HG02759 (cell line): Measurements from ENCODE around the gene KIAA1614.

Source experiments
- ATAC-seq: cut with Tn5 transposase; IDR thresholded peaks from one replicate; pipeline ENCODE4 v1.9.1; 2021; ENCODE audit warnings: mild to moderate bottlenecking, moderate library complexity; ENCODE audit not compliant: unreplicated experiment

Gene KIAA1614

DNA sequence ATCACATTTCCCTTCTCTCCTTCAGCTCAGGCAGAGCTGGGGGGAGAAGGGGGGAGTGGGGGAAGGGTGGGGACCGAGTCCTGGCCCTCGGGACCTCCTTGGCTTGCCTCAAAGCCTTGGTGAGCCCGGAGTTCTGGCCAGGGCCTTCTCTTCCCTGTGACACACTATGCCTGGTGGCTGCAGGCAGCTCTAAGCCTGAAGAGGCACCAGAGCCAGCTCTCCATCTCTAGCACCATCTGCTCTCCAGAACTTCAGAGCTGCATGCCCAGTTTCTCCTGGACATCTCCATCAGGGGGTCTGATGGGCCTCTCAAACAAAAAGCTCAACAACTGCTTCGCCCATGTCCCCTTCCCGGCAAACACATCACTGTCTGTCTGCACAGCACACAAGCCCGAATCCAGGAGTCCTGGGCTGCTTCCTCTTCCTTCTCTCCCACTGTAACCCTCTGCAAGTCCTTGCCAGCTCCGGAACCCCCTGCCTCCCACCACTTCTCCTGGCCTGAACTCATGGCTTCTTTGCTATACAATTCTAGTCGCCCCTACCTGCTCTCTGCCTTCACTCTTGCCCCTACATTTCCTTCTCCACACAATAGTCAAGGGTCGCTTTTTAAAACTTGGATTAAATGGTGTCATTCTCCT is 26.5 kb downstream of the KIAA1614 start:
- ATAC-seq, result no peak

DNA sequence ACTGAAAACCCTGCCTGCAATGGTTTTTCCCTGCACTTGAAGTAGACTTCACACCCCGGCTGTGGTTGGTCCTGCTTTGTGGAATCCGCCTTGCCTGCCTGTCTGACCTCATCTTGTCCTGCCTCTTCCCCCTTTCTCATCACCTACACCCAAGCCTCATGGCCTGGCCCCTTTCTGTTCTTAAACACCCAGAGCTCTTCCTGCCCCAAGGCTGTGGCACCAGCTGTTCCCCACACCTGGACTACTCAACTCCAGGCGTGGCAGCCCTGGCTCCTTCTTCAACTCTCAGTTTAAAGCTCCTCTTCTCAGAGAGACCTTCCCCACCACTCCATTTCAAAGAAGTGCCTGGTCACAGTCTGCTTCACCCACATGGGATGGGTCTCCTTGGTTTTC is 27.0 kb downstream of the KIAA1614 start:
- no peak for ATAC-seq

DNA sequence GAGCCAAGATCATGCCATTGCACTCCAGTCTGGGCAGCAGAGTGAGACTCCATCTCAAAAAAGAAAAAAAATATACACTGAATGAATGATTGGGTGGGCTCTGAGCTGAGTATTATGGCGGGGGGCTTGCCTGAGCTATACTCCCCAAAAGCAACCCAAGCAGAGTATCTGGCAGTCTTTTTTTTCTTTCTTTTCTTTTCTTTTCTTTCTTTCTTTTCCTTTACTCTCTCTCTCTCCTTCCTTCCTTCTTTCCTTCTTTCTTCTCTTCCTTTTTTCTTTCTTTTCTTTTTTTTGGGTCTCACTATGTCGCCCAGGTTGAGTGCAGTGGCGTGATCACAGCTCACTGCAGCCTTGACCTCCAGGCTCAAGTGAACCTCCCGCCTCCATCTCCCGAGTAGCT is 27.7 kb downstream of the KIAA1614 start:
- no peak for ATAC-seq

DNA sequence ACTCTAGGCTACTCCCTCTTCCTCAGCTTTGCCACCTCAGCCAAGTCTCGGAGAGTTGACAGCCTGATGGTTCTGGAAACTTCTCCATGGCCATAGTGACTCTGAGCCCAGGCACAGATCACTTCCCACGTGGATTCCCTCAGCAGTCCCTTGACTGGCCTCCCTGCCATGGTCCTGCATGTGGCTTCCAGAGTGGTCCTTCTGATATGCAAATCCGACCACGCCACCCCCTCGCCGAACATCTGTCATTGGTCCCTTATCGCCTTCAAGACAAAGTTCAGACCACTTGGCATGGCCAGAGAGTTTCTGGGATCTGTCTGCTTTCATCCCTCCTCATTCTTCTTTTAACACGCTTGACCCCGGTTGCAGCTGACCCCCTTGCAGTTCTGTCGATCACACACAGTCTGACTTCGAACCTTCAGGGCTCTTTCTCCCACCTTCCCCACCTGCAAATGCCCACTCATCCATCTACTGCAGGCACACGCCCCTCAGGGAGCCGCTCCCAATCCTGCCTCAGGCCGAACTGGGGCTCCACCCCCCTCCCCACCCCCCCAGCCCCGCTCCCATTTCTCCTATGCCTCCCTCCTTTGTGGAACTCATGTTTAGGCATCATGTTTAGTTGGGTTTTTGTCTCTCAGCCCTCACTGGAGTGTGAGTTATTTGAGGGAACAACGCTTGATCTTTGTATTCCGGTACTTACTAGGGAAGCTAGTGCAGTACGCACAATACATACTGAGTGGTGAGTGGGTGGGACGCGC is 29.0 kb downstream of the KIAA1614 start:
- no peak for ATAC-seq

DNA sequence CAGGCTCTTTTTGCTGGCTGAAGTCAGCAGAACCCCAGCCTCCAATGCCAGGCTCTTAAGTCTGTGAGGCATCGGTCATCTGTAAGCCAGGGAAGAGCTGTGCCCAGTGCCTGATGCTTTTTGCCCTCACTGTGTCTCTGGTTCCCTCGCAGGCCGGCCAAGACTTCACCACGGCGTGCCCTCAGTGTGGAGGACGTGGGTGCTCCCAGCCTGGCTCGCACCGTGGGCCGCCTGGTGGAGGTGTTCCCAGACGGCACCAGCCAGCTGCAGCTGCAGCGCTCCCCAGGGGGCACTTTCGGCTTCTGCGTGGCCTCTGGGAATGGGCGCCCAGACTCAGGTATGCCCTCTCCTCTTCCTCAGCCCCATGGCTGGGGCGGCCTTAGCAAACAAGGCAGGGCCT is 32.5 kb downstream of the KIAA1614 start:
- ATAC-seq, result no peak

DNA sequence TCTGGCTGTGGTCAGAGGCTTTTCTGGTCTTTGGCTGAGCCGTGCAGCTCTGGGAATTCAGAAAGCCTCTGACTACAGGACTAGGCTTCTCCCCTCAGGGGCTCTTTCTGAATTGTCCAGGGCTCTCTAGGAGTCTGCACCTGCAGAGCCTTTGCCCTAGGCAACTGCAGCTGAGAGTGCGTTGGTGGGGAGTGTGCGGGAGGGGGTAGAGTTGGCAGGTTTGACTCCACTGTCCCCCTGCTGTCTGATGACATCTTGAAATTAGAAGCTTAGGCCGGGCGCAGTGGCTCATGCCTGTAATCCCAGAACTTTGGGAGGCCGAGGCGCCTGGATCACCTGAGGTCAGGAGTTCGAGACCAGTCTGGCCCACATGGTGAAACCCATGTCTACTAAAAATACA is 32.9 kb downstream of the KIAA1614 start:
- ATAC-seq, result no peak

DNA sequence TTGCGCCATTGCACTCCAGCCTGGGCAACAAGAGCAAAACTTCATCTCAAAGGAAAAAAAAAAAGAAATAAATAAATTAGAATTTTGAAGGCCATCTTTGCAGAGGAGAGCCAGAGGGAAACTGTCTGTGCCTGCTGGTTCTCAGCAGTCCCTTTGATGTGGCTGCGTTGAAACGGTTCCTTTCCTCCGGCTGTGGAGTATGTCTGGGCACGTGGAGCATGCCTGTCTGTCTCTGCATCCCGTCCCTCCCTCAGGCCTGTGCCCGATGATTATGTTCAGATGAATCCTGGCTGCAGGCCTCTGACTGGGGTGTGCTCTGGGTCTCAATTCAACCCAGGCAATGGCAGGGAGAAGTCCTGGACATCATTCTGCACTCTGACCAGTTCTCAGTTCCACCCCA is 33.4 kb downstream of the KIAA1614 start:
- no peak for ATAC-seq

DNA sequence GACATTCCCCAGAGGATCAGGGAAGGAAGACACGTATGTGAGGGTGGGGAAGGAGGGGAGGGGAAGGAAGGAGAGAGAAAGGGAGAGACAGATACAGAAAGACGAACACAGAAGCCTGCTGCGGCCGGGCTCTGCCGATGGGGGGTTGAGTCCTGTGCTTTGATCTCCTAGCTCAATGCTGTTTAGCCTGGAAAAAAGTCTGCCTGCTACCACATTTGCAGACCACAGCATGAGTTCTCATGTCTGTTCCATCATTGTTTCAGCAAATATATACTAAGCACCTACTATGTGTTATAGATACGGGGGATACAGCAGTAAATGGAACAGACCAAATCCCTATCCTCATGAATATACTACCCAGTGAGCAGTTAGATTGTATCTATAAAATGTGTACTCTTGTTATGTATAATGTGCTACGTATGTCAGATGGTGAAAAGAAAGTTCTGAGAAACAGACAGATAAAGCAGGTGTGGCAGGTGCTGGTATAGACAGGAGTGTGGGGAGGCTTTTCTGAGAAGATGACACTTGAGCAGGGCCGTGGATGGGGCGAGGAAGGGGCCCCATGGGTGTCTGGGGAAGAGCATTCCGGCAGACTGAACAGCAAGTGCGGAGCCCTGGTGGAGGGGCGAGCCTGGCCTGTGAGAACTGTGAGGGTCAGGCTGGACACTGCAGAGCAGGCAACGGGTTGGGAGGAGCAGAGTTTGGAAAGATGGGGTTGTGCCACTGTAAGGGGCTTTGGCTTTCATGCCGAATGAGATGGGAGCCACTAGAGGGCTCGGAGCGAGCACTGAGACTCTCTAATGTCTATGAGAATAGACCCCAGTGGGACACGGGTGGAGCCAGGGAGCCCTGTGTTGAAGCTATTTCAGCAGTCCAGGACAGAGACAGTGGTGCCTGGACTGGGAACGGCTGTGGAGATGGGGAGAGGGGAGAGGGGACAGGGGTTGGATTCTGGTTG is 34.1 kb downstream of the KIAA1614 start:
- ATAC-seq, result no peak

DNA sequence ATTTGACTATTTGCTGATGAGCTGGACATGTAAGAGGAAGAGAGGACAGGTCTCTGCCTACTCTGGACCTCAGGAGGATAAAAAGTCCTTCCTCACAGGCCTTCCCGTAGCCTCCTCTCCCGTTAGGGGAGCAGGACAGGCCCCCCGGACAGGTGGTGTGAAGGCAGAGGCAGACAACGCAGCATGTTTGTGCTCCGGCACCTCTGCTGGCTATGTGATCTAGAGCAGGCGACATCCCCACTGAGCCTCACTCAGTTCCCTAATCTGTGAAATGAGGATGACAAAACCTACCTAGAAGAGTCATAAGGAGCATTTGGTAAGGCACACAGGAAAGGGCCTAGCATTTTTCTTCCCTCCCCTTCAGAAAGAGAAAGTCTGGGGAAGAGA is 34.8 kb downstream of the KIAA1614 start:
- no peak for ATAC-seq

DNA sequence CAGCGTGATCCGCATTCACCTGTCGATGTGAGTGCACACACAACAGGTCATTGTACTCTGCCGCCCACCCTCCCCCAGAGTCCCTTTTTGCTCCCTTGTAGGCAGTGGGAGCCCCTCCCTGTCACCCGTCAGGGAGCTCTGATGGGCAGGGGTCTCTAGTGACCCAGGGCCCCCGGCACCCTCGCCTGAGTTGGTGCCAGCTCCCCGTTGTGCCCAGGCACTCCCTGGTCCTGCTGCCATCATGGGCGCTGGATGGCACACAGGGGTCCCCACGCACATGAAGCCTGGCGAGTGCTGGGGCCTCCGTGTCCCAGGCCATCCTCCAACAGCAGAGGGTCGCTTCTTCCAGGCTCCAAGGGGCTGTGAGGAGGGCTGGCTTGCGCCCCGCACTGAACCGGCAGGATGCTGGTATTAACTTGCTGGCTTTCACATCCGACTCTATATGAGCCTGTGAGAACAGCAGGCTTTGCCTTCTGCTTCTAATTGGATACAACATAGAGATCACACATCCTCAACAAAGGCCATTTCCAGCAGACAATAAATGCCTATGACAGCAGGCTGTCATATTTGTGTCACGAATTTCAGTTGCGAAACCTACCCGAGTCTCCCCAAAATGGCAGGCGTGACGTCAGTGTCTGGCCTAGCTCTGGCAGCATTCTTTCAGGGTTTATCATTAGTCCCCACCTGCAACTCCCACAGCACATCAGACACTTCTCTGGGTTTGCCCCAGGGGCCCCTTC is 35.4 kb downstream of the KIAA1614 start:
- ATAC-seq, result no peak

DNA sequence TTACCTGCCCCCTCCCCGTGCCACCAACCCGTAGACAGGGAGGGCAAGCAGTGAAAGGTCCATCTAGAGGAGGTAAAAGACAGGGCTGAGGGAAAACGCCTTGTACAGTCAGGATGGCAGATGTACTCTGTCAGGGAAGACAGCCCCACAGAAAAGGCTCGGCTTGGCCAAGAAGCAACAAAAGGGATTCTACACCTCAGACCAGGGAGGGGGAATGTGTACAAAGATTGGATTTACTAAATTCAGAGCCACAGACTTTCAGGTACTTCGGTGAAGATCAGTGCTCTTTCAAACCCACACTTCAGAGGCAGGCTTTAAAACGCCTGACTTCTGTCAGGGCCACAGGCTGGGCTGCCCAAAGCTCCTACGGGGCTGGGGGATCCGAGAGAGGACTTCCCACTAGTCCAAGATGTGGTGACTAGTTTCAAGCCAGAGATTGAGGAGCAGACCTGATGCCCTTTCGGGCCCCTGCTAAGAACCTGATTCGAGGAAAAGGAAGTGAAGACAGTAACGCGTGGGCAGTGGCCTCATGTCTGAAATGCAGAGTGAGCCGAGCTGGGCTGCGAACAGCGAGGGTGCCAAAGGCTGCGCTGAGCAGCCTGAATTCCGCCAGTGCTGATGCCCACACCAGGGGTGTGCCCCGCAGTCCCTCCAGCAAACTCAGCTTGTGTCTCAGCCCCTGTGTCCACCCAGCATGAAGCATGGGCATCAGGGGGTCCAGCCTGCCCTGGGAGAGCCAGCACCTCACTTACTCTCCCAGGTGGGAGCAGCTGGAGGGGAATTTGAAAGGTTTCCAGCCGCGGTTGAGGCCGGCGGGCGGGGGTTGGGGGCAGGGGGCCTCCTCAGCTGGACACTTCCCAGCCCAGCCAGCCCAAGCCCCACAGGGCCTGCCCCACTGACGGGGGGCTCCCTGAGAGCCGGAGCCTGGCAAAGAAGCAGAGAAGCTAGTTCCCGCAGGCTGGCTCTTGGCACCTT is 36.2 kb downstream of the KIAA1614 start:
- ATAC-seq, result no peak

DNA sequence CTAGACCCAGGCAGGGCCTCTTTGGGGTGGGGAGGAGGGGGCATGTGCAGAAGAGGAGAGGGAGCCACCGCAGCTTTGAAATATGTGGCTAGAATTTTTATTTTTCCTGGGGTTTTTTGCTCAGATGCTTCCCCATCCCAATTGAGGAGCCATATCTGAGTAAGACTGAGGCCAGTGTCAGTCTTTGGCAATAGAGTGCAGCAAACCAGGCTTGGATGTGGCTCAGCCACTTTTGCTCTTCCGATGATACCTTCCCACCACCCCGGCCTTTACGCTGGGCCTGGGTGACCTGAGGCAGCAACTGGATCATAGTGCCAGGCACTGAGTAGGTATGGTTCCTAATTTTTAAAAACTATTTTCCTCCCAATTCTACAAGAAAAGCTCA is 36.9 kb downstream of the KIAA1614 start:
- no peak for ATAC-seq

DNA sequence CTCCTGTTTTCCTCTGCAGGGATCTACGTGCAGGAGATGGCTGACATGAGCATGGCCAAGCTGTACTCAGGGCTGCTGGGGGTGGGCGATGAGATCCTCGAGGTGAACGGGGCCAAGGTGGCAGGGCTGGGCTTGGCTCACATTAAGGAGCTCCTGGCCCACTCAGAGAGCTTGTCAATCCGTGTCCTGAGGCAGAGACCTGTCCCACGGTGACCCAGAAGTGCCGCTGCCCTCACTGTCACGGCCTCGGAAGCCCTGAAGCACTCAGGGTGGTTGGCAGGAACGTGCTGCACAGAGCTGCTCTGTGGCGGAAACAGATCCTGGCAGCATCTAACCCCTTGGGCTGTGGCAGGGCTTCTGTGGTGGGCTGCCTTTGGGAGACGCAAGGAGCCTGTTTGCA is 37.6 kb downstream of the KIAA1614 start:
- no peak for ATAC-seq

DNA sequence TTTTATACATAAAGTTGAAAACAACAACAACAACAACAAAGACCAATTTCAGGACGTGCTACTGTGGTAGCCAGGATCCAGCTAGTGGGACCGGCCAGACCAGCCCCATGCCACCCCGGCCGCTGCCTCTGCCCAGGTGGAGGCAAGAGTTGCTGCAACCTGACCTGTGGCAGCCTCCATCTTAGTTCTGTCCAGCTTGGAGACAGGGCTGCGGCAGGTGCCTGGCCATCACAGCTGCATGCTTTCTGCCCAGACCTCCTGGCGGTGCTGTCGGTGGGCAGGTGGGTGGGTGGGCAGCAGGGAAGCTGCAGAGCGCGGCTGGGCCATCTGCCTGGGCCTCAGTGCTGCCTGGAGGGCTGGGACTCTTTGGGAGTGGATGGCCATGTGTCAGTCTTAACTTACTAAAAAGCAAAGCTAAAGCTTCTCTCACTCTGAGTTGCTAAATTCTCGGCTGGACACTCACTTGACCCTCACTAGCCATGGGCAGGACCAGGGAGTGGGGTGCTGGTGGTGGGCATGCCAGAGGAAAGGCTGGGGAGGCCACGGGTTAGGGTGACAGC is 38.6 kb downstream of the KIAA1614 start:
- no peak for ATAC-seq

DNA sequence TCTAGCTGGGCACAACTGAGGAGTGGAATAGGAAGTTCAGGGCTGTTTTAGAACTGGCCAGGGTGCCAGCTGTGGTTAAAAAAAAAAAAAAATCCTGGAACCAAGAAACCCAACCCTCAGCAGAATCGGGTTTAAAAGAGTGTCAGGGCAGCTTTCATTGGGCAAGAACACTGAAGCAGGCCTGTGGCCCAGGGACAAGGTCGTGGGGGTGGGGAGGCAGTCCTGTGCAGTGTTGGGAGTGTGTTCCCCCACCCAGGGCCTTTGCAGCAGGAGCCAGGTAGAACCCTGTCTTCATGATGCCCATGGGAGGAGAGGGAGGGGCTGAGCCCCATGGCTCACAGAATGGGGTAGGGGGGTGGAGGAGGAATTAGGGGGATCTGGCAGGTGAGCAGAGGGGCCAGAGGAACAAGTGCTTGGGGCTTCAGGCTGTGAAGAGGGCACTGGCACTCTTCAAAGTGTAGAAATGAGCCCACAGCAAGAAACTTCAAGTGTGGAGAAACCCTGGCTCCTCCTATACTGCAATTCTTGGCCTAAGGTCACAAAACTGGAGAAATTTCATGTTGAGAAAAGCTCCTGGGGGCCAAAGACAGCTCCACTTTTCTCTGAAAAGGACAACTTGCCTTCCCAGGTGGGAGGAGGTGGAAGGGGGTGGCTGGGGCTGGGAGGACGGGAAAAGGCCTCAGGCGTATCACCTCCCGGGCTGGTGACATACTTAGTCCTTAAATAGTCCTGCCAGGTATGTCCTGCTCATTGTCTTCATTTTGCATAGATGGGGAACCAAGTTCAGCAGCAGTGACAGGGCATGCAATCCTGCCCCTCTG is 39.3 kb downstream of the KIAA1614 start:
- ATAC-seq, result no peak

DNA sequence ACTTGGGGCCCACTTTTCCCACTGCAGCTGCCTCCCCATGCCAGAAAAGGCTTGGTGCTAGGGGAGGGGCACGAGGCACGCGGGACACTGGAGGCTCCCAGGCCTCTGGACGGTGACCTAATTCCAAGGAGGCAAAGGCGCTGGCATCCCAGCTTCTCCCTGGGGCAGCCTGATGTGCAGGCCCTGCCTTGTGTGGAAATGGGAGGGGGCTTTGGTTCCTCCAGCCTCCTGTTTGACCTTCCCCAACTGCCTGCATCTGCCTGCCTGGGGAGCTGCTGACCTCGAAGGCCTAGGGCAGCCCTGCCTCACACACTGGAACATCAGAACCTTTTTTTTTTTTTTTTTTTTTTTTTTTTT is 39.9 kb downstream of the KIAA1614 start:
- ATAC-seq, result no peak

DNA sequence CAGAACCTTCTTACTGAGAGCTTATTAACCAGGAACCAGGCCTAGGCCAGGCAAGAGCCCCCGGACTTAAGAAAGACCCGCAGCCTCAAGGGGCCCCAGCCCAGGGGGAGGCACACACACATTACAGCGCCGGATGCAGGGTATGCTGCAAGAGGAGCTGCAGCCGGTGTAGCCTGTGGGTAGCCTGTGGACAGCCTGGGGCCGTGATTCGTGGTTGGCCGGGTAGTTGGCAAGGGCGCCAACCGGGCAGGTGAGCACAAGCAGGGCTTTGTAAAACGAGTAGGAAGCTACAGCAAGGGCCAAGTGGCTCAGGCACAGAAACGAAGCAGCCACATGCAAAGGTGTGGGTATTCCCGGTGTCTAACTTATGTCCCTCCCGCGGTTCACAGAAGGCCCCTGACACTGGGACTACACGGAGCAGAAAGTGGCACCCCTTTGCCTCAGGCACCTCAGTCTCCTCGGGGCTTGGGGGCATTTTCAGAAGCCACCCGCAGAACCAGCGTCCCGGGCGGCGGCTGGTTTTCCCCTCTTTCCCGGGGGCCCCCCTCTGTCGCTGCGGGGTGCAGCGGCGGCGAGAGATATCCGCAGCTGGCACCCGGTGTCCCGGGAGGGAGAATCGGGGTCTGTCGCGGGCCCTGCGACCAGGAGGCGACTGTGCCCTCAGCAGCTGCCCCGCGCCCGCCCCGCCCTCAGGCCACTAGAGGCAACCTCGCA is 40.8 kb downstream of the KIAA1614 start:
- peak; percentile 61 for ATAC-seq
